Stomach (tissue), 4 donors: ENCODE measurements around the gene METRNL.

ENCODE experiments used
- CTCF ChIP-seq, 7 experiments: fragments of 450-650 bp in 4 of 7; fragments of 200-600 bp in 3 of 7; sonication (generic) in 3 of 7; IDR thresholded peaks; one replicate each; pipeline ENCODE4 v1.5.1; 2016 to 2019; ENCODE audit warnings: antibody characterized with exemption in 7 of 7, control low read depth in 2 of 7, mild to moderate bottlenecking in 1 of 7
- EP300 ChIP-seq: sonication (generic); formaldehyde crosslinking; IDR thresholded peaks from one replicate; pipeline ENCODE4 v1.6.1; 2017; ENCODE audit warnings: antibody characterized with exemption
- POLR2AphosphoS5 ChIP-seq, 3 donors: sonication (generic); formaldehyde crosslinking; IDR thresholded peaks; one replicate each; pipeline ENCODE4 v1.6.1; 2016; ENCODE audit warnings: antibody characterized with exemption in 3 of 3

- TF ChIP-seq CTCF (IDR thresholded peaks at IDR 0.05) = no peak
- TF ChIP-seq EP300 = no peak
- no peak for TF ChIP-seq POLR2AphosphoS5 (IDR thresholded peaks at IDR 0.05)
These were observed 4.2 kb downstream of the METRNL start for GRCh38 chr17:83083368-83084201.
